Measurements from ENCODE around the gene ERP27. TPM values are rescaled to one million over a fixed set of nuclear protein-coding genes. Genes with fewer than 3 reads are reported as not detected.

The ERP27 gene
- total RNA-seq, 4 donors from 2014 or later: 0.88 to 24.3 (median 5.0) TPM; not detected in 1

GRCh38 chr12:14960548-14961465 lies 22.5 kb upstream of the ERP27 start:
- no peak for TF ChIP-seq POLR2A (IDR thresholded peaks at IDR 0.05)
- TF ChIP-seq, protein P1, sequence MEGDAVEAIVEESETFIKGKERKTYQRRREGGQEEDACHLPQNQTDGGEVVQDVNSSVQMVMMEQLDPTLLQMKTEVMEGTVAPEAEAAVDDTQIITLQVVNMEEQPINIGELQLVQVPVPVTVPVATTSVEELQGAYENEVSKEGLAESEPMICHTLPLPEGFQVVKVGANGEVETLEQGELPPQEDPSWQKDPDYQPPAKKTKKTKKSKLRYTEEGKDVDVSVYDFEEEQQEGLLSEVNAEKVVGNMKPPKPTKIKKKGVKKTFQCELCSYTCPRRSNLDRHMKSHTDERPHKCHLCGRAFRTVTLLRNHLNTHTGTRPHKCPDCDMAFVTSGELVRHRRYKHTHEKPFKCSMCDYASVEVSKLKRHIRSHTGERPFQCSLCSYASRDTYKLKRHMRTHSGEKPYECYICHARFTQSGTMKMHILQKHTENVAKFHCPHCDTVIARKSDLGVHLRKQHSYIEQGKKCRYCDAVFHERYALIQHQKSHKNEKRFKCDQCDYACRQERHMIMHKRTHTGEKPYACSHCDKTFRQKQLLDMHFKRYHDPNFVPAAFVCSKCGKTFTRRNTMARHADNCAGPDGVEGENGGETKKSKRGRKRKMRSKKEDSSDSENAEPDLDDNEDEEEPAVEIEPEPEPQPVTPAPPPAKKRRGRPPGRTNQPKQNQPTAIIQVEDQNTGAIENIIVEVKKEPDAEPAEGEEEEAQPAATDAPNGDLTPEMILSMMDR (IDR thresholded peaks at IDR 0.05): no peak
- Histone ChIP-seq H3K9me3 (no peaks in the 10 kb centered on the region), H3K4me3 (replicated peaks in 1 of 3) (peak overlapping the region in 2 of 3 donors; percentile 16 to 22), H3K4me1 (peaks cover 0 to 7% of the 10 kb centered on the region in 2 donors), H3K36me3 (no peaks in the 10 kb centered on the region), H3K27me3 (no peaks in the 10 kb centered on the region), H3K27ac (peak overlapping the region; percentile 58 to 83 (median 68))
- peak; percentile 27 to 35 for DNase-seq
- 52 to 56% methylated on average over 13 of the region's 13 CpGs for WGBS, 2 donors
- intact Hi-C loops (cut with DNase I): no loop called here

- DNase-seq: no peak
- H3K4me1 ChIP-seq: peaks cover 0 to 7% of the 10 kb centered on the region in 2 donors
- no peaks in the 10 kb centered on the region for H3K36me3 ChIP-seq
- no peaks in the 10 kb centered on the region for H3K27me3 ChIP-seq
- no peaks in the 10 kb centered on the region for H3K9me3 ChIP-seq
- 63 to 81% methylated on average over 3 to 4 of the region's 4 CpGs for WGBS, 2 donors
- TF ChIP-seq, protein P1 (IDR thresholded peaks at IDR 0.05): no peak
- no peak for TF ChIP-seq POLR2A (IDR thresholded peaks at IDR 0.05)
- peak overlapping the region; percentile 58 to 83 (median 68) for H3K27ac ChIP-seq
- peak overlapping the region in 1 of 3 donors; percentile 22 for H3K4me3 ChIP-seq (replicated peaks in 1 of 3)
- intact Hi-C loops (cut with DNase I): no loop called here
Measured at GRCh38 chr12:14959916-14960496, 21.7 kb upstream of the ERP27 start.

GRCh38 chr12:14959463-14959862 lies 21.1 kb upstream of the ERP27 start:
- TF ChIP-seq, protein P1 (IDR thresholded peaks at IDR 0.05): no peak
- no peak for TF ChIP-seq POLR2A (IDR thresholded peaks at IDR 0.05)
- Histone ChIP-seq H3K4me3 (replicated peaks in 1 of 3) (no peak overlapping the region), H3K27ac (peak overlapping the region; percentile 58 to 83 (median 68)), H3K36me3 (no peaks in the 10 kb centered on the region), H3K27me3 (no peaks in the 10 kb centered on the region), H3K9me3 (no peaks in the 10 kb centered on the region), H3K4me1 (peaks cover 0 to 10% of the 10 kb centered on the region in 2 donors)
- intact Hi-C loops (cut with DNase I): no loop called here
- 60 to 64% methylated on average over 3 of the region's 3 CpGs for WGBS, 2 donors
- no peak for DNase-seq

DNA sequence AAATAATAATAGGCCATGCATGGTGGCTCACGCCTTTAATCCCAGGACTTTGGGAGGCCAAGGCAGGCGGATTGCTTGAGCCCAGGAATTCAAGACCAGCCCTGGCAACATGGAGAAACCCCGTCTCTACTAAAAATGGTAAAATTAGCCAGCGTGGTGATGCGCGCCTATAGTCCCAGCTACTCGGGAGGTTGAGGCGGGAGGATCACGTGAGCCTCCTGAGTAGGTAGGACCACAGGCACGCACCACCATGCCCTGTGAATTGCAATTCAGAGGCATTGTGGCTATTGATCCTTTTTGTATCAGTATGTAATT lies 20.7 kb upstream of the ERP27 start:
- peak overlapping the region; percentile 58 to 83 (median 68) for H3K27ac ChIP-seq
- peaks cover 0 to 13% of the 10 kb centered on the region in 2 donors for H3K4me1 ChIP-seq
- H3K36me3 ChIP-seq: no peaks in the 10 kb centered on the region
- 75 to 92% methylated on average over 10 of the region's 10 CpGs for WGBS, 2 donors
- no peak for TF ChIP-seq POLR2A (IDR thresholded peaks at IDR 0.05)
- TF ChIP-seq, protein P1 (IDR thresholded peaks at IDR 0.05): no peak
- H3K4me3 ChIP-seq (replicated peaks in 1 of 3): no peak overlapping the region
- H3K9me3 ChIP-seq: no peaks in the 10 kb centered on the region
- DNase-seq: no peak
- H3K27me3 ChIP-seq: no peaks in the 10 kb centered on the region
- intact Hi-C loops (cut with DNase I): no loop called here

Data from thyroid gland (tissue), 4 donors.